ENCODE measurements around the gene THRB.
A peak's percentile ranks its signal among the peaks of the same experiment; 100 is the strongest.

The THRB gene

DNA sequence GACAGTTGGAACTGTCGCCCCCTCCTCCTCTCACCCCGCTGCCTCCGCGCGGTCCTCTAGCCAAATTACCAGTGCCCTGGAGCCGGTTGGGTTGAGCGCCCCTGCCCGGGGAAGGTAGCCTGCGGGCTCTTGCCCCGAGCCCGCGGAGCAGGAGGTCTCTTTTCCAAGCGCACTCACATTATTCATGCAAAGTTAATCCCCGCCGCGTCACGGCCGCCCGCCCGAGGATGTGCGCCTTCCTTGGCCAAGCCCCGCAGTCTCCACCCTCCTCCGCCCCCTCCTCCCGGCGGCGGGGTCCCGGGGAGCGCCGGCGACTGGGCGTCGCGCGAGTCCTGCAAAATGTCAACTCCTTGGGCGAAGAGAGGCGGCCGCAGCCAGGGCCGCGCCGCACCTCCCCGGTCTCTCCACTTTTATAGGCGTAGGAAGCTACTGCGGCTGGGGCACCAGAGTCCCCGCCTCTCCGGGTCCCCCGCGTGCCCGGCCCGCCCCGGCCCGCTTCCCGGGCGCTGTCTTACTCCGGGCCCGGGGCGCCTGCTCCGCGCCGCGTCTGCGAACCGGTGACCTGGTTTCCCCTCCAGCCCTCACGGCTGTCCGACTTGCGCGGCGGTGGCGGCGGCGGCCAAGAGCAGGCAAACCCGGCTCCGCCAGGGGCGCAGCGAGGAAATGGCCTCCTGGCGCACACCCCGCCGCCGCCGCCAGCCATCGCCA, at the start of gene THRB:
Gene THRB (minus strand): TSS at position 233 of the 708 bp plus-strand sequence.
- in situ Hi-C loops (cut with MboI; ENCODE audit: low sequenced_read_pairs, unreplicated experiment), result loop anchor here (25.0 kb wide), 1 partner anchor 507 kb away; no protein-coding TSS in a partner anchor
- TF ChIP-seq, protein P1, sequence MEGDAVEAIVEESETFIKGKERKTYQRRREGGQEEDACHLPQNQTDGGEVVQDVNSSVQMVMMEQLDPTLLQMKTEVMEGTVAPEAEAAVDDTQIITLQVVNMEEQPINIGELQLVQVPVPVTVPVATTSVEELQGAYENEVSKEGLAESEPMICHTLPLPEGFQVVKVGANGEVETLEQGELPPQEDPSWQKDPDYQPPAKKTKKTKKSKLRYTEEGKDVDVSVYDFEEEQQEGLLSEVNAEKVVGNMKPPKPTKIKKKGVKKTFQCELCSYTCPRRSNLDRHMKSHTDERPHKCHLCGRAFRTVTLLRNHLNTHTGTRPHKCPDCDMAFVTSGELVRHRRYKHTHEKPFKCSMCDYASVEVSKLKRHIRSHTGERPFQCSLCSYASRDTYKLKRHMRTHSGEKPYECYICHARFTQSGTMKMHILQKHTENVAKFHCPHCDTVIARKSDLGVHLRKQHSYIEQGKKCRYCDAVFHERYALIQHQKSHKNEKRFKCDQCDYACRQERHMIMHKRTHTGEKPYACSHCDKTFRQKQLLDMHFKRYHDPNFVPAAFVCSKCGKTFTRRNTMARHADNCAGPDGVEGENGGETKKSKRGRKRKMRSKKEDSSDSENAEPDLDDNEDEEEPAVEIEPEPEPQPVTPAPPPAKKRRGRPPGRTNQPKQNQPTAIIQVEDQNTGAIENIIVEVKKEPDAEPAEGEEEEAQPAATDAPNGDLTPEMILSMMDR (IDR thresholded peaks at IDR 0.05; ENCODE audit: borderline replicate concordance, control extremely low read depth, extremely low read depth, insufficient read depth, missing control alignments), result no peak
- DNase-seq (ENCODE audit: low spot score), result peak; percentile 51

DNA sequence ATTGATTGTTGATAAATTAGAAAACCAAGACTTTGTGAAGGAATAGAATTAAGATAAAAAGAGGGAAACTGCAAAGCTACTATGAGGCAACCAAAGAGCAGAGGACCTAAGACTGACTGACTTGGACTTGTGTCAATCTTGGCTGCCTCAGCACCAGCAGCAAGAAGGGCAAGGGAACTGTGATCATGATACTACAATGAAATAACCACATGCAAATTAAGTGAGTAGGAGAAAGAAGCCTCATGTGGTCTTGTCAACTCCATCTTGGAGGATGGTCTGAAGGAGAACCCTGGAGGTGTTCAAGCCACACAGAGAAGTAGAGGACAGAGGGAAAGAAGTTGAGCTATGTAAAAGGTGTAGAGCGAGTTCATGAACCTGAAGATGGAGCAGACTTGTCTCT, 47.3 kb upstream of the THRB start:
- in situ Hi-C loops (cut with MboI; ENCODE audit: low sequenced_read_pairs, unreplicated experiment), result no loop called here
- DNase-seq (ENCODE audit: low spot score), result no peak
- TF ChIP-seq, protein P1 (IDR thresholded peaks at IDR 0.05; ENCODE audit: borderline replicate concordance, control extremely low read depth, extremely low read depth, insufficient read depth, missing control alignments), result no peak

DNA sequence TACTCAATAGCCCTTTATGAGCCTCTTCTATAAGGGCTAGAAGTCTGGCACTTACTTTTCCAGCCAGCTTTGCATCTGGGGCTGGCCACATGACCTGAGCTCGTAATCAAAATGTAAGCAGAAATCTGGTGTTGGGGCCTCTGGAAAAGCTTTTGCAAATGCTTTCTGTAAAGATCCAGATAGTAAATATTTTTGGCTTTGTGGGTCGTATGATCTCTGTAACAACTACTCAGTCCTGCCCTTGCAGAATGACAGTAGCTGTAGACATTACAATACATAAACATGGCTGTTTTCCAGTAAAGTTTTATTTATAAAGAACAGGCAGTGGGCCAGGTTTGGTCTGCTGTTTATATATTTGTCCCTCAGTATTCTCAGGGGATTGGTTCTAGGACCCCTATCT, 46.2 kb upstream of the THRB start:
- TF ChIP-seq, protein P1 (IDR thresholded peaks at IDR 0.05; ENCODE audit: borderline replicate concordance, control extremely low read depth, extremely low read depth, insufficient read depth, missing control alignments), result no peak
- DNase-seq (ENCODE audit: low spot score), result no peak
- in situ Hi-C loops (cut with MboI; ENCODE audit: low sequenced_read_pairs, unreplicated experiment), result no loop called here

DNA sequence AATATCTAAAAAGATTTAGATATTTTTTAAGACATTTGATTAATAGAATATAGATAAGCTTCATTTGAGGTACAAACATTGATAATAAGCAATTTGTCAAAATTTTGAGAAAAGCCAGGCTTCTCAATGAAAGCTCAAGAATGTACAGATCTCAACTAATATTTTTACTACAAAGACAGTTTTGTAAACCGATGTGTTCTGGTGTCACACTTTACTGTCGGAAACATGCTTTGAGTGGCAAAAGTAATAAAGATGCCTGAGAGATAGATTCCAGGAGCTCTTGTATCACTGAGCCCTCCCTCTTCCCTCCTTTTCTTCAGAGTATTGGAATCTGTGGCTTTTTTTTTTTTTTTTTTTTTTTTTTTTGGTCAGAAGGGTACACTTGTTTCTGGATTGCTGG, 45.0 kb upstream of the THRB start:
- TF ChIP-seq, protein P1 (IDR thresholded peaks at IDR 0.05; ENCODE audit: borderline replicate concordance, control extremely low read depth, extremely low read depth, insufficient read depth, missing control alignments), result no peak
- in situ Hi-C loops (cut with MboI; ENCODE audit: low sequenced_read_pairs, unreplicated experiment), result no loop called here

DNA sequence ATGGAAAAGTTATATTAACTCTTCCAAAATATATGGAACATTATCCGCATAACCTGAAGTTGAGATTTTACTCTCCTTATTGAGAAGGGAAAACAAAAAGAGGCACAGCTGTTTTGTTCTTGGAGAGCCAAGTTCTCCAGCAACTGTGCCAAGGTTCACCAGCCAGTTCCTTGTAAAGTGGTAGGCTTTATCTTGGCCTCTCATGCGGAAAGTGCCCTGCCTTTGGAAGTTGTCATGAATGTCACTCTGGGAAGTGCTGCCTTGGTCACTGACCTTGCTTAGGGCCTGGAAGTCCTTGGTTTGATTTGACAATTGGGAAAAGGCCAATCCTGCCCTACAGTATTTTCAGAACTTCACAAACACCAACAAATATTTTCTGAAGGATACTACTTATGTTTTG, 44.2 kb upstream of the THRB start:
- in situ Hi-C loops (cut with MboI; ENCODE audit: low sequenced_read_pairs, unreplicated experiment), result no loop called here
- TF ChIP-seq, protein P1 (IDR thresholded peaks at IDR 0.05; ENCODE audit: borderline replicate concordance, control extremely low read depth, extremely low read depth, insufficient read depth, missing control alignments), result no peak
- DNase-seq (ENCODE audit: low spot score), result no peak

More for the DNA sequence above, 45.0 kb upstream of the THRB start:
- DNase-seq (ENCODE audit: low spot score), result no peak

DNA sequence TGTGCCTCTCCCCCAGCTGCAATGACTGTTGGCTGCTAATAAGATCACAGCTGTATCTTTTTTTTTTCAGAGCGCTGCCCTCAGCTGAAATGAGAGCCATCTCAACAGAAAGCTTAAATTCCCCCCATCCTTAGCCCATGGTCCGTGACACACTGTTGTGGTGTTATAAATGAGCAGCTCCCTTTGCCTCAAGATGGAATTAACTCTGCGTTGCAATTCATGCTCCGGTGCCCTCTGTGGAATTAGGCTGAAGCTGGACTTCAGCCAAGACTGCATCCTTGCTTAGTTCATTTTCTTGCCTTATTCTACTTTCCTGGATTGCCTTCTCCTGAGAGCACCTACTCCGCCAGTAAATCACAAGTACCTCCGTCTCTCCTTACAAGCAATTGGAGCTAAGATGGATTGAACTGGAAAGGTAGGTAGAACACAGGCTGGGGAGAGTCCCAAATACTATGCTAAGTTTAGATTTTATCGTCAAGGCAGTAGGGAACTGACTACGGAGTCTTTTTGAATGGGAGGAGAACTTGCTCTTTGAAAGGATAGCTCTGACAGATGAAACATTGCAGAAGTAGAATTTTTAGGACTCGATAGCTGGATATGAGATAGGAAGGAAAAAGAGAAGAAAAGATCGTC, 39.0 kb upstream of the THRB start:
- in situ Hi-C loops (cut with MboI; ENCODE audit: low sequenced_read_pairs, unreplicated experiment), result no loop called here
- TF ChIP-seq, protein P1 (IDR thresholded peaks at IDR 0.05; ENCODE audit: borderline replicate concordance, control extremely low read depth, extremely low read depth, insufficient read depth, missing control alignments), result no peak
- DNase-seq (ENCODE audit: low spot score), result no peak

Data from GM13976 (cell line).